ENCODE results near the gene MERTK. TPM values are rescaled to one million over a fixed set of nuclear protein-coding genes. Genes with fewer than 3 reads are reported as not detected.
"Not testable (repeated sequence)": the region's sequence is repeated elsewhere in the genome, so short reads cannot be mapped to it uniquely, and the experiment has no call there.

The MERTK gene
- total and polyA plus RNA-seq, 11 donors = 1.9 to 15.2 (median 4.7) TPM

- Histone ChIP-seq H3K27ac (no peak overlapping the region), H3K27me3 (no peaks in the 10 kb centered on the region), H3K9me3 (no peaks in the 10 kb centered on the region), H3K4me3 (no peak overlapping the region), H3K4me1 (peaks cover 0 to 11% (median 3%) of the 10 kb centered on the region in 12 donors), H3K36me3 (peaks cover 0 to 50% (median 24%) of the 10 kb centered on the region in 9 donors)
- 92 to 96% (median 95%) methylated on average over 6 of the region's 6 CpGs for WGBS, 4 donors
- intact Hi-C loops (cut with DNase I) = no loop called here
- ATAC-seq (no peak), DNase-seq (no peak)
- TF ChIP-seq, protein P1, sequence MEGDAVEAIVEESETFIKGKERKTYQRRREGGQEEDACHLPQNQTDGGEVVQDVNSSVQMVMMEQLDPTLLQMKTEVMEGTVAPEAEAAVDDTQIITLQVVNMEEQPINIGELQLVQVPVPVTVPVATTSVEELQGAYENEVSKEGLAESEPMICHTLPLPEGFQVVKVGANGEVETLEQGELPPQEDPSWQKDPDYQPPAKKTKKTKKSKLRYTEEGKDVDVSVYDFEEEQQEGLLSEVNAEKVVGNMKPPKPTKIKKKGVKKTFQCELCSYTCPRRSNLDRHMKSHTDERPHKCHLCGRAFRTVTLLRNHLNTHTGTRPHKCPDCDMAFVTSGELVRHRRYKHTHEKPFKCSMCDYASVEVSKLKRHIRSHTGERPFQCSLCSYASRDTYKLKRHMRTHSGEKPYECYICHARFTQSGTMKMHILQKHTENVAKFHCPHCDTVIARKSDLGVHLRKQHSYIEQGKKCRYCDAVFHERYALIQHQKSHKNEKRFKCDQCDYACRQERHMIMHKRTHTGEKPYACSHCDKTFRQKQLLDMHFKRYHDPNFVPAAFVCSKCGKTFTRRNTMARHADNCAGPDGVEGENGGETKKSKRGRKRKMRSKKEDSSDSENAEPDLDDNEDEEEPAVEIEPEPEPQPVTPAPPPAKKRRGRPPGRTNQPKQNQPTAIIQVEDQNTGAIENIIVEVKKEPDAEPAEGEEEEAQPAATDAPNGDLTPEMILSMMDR (IDR thresholded peaks at IDR 0.05) = no peak
- no peak for TF ChIP-seq POLR2A (IDR thresholded peaks at IDR 0.05)
These were observed 32.0 kb downstream of the MERTK start for GRCh38 chr2:111930409-111930808.

DNA sequence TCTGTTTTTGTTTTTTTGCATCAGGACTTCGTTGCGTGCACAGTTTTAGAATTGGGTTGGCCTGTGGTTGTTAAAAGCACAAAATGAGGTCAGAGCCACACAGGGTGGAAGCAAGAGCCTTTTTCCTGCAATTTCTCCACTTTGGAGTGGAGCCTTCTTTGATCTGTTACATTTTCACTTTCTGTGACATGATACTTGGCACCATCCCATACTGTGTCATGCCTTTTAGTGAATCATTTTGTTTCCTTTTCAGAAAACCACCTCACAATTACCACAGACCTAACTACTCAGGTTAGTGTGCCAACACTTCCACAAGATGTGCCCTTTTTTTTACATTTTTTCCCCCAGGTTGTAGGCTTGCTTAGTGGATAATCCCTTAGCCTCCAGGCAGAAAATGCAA, 32.5 kb downstream of the MERTK start:
- ATAC-seq (no peak), DNase-seq (no peak)
- no peak for TF ChIP-seq POLR2A (IDR thresholded peaks at IDR 0.05)
- TF ChIP-seq, protein P1 (IDR thresholded peaks at IDR 0.05) = no peak
- Histone ChIP-seq H3K4me3 (no peak overlapping the region), H3K27me3 (no peaks in the 10 kb centered on the region), H3K27ac (no peak overlapping the region), H3K36me3 (peaks cover 0 to 50% (median 24%) of the 10 kb centered on the region in 9 donors), H3K9me3 (no peaks in the 10 kb centered on the region), H3K4me1 (peaks cover 0 to 11% (median 3%) of the 10 kb centered on the region in 12 donors)
- WGBS, 4 donors = 82 to 94% (median 90%) methylated on average over 2 of the region's 2 CpGs
- intact Hi-C loops (cut with DNase I) = no loop called here

GRCh38 chr2:111932841-111933291, 34.5 kb downstream of the MERTK start:
- no peak for TF ChIP-seq POLR2A (IDR thresholded peaks at IDR 0.05)
- whole genome bisulfite sequencing, 4 donors = 85 to 92% (median 87%) methylated on average over 4 of the region's 4 CpGs
- Histone ChIP-seq H3K4me1 (peaks cover 0 to 11% (median 0%) of the 10 kb centered on the region in 12 donors), H3K27ac (no peak overlapping the region), H3K27me3 (no peaks in the 10 kb centered on the region), H3K4me3 (no peak overlapping the region), H3K9me3 (no peaks in the 10 kb centered on the region), H3K36me3 (peaks cover 0 to 50% (median 24%) of the 10 kb centered on the region in 9 donors)
- ATAC-seq (no peak), DNase-seq (no peak)
- intact Hi-C loops (cut with DNase I) = no loop called here

GRCh38 chr2:111933900-111934299, 35.5 kb downstream of the MERTK start:
- Histone ChIP-seq H3K4me1 (peaks cover 0 to 11% (median 0%) of the 10 kb centered on the region in 12 donors), H3K36me3 (peaks cover 0 to 49% (median 23%) of the 10 kb centered on the region in 9 donors)
- ATAC-seq; H3K27me3 ChIP-seq; H3K27ac ChIP-seq; H3K9me3 ChIP-seq; H3K4me3 ChIP-seq; intact Hi-C loops (cut with DNase I); DNase-seq: not testable (repeated sequence)
- WGBS, 4 donors = 83 to 100% (median 88%) methylated on average over 4 of the region's 4 CpGs

DNA sequence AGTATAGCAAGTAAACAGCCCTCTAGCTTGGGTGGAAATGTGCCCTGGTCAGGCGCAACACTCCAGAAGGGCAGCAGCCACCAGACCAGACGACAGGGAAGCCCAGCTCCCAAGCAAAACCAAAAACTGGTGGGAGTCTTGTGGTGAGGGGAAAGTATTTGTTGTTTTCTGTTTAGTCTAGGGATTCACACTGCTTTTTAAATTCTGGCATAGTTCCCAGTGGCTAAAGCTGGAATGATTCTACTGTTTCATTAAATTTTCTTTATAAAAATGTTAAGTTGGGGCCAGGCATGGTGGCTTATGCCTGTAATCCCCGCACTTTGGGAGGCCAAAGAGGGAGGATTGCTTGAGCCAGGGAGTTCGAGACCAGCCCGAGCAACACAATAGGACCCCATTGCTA, 38.5 kb downstream of the MERTK start:
- no peaks in the 10 kb centered on the region for H3K9me3 ChIP-seq
- no peak for TF ChIP-seq POLR2A (IDR thresholded peaks at IDR 0.05)
- TF ChIP-seq, protein P1 (IDR thresholded peaks at IDR 0.05) = no peak
- intact Hi-C loops (cut with DNase I) = no loop called here
- DNase-seq = no peak
- ATAC-seq = no peak
- H3K4me1 ChIP-seq = no peaks in the 10 kb centered on the region
- no peak overlapping the region for H3K27ac ChIP-seq
- peaks cover 0 to 22% (median 0%) of the 10 kb centered on the region in 9 donors for H3K36me3 ChIP-seq
- H3K4me3 ChIP-seq = no peak overlapping the region
- WGBS, 4 donors = 82 to 95% (median 84%) methylated on average over 5 of the region's 5 CpGs
- H3K27me3 ChIP-seq = no peaks in the 10 kb centered on the region
